CD4-positive, alpha-beta T cell treated with Interleukin-17A for 1 hour (primary cell): Measurements from ENCODE around the gene RNU1-4.
"Not testable (repeated sequence)": the region's sequence is repeated elsewhere in the genome, so short reads cannot be mapped to it uniquely, and the experiment has no call there.

Source experiments
- DNase-seq: peaks from one replicate; pipeline ENCODE4 v3.0.0-alpha.2; 2020

Gene RNU1-4

GRCh38 chr1:16740047-16740964 is at the start of gene RNU1-4:
RNU1-4 (plus strand) TSS chr1:16740516.
- DNase-seq: not testable (repeated sequence)

DNA sequence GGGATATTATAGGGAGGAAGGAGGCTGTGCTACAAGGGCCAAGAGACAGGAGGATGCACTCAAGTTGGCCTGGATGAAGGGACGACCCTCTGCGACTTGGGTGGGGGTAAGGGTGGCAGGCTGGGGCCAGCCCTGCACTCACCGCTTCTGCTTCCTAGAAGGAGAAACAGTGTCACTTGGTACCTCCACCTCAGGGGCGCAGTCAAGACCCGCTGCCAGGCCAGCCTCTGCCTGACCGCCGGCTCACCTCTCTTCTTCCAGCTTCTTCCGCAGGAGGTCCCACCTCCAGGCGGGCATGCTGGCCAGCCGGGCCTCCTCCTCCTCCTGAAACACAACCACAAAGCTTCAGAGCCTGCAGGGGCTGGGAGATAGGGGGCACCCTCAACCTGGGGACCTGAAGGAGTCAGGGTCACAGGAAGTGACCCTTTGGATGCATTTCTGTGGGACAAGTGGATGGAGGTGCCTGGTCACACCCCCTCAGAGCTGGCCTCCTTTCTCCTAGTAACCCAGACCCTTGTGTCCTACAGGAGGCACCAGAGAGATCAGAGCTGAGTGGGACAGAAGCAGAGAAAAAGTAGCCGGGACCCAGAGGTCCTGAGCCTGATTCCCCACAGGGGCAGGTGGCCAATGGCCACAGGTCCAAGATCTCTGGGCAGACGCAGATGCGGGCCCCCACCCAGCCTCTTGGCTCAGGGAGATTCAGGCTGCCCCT is 49.2 kb upstream of the RNU1-4 start:
- DNase-seq: not testable (repeated sequence)

- DNase-seq: not testable (repeated sequence)
Observed at GRCh38 chr1:16692283-16692682, 48.0 kb upstream of the RNU1-4 start.

DNA sequence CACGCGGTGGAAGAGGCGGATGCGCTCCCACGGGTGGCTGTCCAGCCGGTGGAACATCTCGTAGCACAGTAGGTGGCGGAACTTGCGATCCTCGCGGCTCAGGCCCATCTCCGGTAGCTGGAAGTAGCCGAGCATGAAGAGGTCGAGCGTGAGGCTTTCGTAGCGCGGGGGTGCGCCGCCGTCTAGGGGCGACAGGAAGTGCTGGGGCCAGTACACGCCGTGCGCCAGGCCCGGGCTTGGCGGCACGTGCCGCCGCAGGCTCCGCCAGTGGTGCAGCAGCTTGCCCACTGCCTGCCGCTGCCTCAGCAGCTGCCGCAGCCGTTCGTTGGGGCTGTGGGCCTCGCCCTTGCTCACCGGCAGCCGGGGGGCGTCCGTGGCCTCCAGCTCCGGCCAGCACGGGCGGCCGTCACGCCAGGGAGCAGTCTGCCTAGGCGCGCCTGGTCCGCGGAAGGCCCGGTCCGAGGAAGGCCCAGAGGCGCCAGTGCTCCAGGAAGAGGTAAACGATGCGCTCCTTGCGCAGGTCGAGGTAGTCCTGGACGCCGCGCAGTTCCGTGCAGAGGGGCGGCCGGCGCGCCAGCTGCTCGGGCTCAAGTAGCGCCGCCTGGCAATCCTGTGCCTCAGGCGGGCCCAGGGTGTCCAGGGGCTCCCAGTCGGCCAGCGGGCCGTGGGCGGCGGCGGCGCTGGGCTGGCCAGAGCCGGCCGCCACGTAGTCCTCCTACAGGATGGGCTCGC is 47.4 kb upstream of the RNU1-4 start:
- not testable (repeated sequence) for DNase-seq

- DNase-seq: not testable (repeated sequence)
Observed at GRCh38 chr1:16693449-16694307, 46.6 kb upstream of the RNU1-4 start.

GRCh38 chr1:16694308-16694702 is 46.0 kb upstream of the RNU1-4 start:
- DNase-seq: not testable (repeated sequence)

DNA sequence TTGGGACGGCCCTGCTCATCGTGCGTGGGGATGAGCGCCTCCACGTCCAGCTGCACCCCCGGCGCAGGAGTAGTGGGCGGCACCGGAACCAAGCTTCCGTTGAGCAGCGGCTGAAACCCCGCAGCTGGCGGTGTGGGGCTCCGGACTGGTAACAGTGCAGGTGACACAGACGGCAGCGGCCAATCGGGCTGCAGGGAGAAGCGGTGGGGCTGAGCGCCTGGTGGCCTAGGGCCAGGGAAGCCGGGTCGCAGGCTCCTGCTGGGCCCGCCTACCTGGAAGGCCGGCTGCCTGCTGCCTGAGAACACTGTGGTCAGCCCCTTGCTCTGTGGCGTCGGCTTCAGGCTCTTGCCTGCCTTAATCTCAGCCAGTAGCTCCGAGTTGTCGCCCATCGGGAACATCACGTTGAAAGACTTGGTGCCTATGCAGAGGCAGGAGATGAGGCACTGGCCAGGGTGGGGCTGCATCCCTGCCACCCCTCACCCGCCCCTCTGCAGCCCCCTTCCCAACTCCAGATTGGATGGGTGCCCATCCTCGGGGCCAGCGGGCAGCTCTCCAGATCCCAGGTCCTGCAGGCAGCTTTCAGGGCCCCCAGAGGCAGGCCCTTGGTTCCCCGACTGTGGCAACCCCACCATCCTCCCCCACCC is 43.7 kb upstream of the RNU1-4 start:
- DNase-seq: not testable (repeated sequence)

DNA sequence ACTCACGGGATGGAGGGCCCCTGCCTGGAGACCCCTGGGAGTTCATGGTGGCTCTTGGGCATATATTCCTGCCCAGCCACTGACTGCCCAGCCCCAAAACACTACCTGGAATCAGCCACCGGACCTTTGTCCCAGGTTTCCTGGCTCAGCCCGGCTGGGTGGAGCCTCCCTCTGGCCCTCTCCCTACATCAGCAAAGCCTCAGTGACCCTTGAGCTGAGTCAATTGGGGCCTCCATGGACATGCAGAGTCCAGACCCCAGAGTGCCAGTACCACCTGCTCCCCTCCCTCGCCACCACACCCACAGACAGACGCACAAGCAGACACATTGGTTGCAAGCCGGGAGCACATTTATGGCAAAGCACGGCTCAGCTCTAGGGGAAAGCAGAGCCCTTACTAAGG is 43.2 kb upstream of the RNU1-4 start:
- not testable (repeated sequence) for DNase-seq

- not testable (repeated sequence) for DNase-seq
Observed at GRCh38 chr1:16699440-16699839, 40.9 kb upstream of the RNU1-4 start.

GRCh38 chr1:16700138-16700895 is 40.0 kb upstream of the RNU1-4 start:
- DNase-seq: not testable (repeated sequence)

- not testable (repeated sequence) for DNase-seq
Observed at GRCh38 chr1:16701189-16701588, 39.1 kb upstream of the RNU1-4 start.

GRCh38 chr1:16702280-16702679 is 38.0 kb upstream of the RNU1-4 start:
- DNase-seq: not testable (repeated sequence)

DNA sequence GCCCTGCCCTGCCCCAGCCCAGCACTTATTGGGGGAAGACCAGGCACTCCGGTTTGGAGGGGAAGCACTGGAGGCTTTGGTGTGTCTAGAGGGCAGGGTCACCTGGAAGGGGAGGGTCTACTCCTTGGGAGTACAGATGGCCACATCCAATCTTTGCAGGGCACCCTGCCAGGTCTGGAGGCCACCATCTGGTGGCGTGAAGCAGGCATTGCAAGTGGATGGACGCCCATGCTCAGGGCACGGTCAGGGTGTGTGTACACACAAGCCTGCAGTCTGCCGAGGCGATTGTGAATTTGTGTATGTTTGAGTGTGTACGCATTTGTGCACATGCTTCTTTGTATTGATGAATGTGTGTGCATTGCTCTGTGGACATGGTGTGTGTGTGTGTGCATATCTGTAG is 37.2 kb upstream of the RNU1-4 start:
- DNase-seq: not testable (repeated sequence)

GRCh38 chr1:16703602-16704001 is 36.7 kb upstream of the RNU1-4 start:
- not testable (repeated sequence) for DNase-seq

GRCh38 chr1:16704076-16704475 is 36.2 kb upstream of the RNU1-4 start:
- not testable (repeated sequence) for DNase-seq

DNA sequence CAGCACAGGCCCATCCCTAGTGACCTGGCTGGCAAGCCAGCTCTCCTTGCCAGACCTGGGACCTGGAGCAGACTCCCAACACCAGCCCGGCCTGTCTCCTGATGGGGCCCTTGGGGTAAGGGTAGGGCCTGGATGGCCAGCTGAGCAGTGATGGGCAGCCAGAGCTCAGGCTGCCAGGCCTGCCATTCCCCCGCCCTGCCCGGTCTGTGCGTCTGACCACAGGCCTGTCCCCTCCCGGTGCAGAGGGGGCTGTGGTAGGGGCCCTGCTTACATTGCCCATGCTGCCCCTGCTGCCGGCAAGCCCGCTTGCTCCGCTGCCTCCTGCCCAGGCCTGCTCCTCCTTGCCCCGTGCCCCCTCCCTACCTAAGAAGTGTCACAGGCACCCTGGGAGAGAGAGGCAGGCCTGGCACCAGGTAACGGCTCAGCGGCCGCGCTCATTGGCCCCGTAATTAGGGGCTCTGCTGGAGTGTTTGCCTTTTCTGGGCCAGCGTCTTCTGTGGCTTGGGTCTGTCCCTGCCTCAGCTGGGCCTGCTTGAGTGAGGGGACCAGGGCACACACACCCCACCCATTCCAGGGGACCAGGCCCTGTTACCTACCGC is 35.7 kb upstream of the RNU1-4 start:
- not testable (repeated sequence) for DNase-seq

DNA sequence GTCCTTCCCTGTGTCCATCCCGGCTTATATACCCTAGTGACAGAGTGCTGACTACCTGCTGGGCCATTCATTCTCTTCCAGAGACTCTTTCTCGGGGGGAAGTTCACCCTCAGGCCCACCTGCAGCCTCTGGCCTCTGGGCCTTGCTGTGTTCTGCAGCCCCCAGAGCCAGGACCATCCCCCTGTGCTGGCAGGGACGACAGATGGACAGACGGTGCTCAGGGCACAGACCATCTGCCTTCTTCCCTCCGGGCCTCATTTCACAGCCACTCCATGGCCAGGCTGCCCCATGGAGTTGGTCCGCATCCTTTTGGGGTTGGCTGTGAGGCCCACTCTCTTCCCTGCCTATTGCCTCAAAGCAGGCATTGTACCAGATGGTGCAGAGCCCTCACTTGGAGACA is 34.0 kb upstream of the RNU1-4 start:
- not testable (repeated sequence) for DNase-seq

GRCh38 chr1:16707130-16708093 is 32.9 kb upstream of the RNU1-4 start:
- not testable (repeated sequence) for DNase-seq

GRCh38 chr1:16708704-16709103 is 31.6 kb upstream of the RNU1-4 start:
- DNase-seq: not testable (repeated sequence)
